ENCODE measurements around the gene MRGPRX2.

MRGPRX2 gene

GRCh38 chr11:19060629-19061028 lies at the start of gene MRGPRX2:
Gene MRGPRX2 (minus strand): TSS chr11:19060717. CDS start chr11:19056402, 4,315 bp downstream.
- no peak for DNase-seq (ENCODE audit: low spot score)

- DNase-seq (ENCODE audit: low spot score) = no peak
These were observed 49.8 kb upstream of the MRGPRX2 start for GRCh38 chr11:19110295-19110694.

GRCh38 chr11:19107125-19107524 lies 46.6 kb upstream of the MRGPRX2 start:
- DNase-seq (ENCODE audit: low spot score) = no peak

- DNase-seq (ENCODE audit: low spot score) = no peak
These were observed 44.5 kb upstream of the MRGPRX2 start for GRCh38 chr11:19105011-19105410.

- DNase-seq (ENCODE audit: low spot score) = no peak
These were observed 42.0 kb upstream of the MRGPRX2 start for GRCh38 chr11:19102521-19102900.

GRCh38 chr11:19101796-19102520 lies 41.4 kb upstream of the MRGPRX2 start:
- DNase-seq (ENCODE audit: low spot score) = no peak

- DNase-seq (ENCODE audit: low spot score) = no peak
These were observed 40.4 kb upstream of the MRGPRX2 start for GRCh38 chr11:19100885-19101284.

GRCh38 chr11:19099093-19099492 lies 38.6 kb upstream of the MRGPRX2 start:
- DNase-seq (ENCODE audit: low spot score) = no peak

- no peak for DNase-seq (ENCODE audit: low spot score)
These were observed 34.3 kb upstream of the MRGPRX2 start for GRCh38 chr11:19094859-19095258.

GRCh38 chr11:19093976-19094375 lies 33.5 kb upstream of the MRGPRX2 start:
- no peak for DNase-seq (ENCODE audit: low spot score)

- DNase-seq (ENCODE audit: low spot score) = no peak
These were observed 32.3 kb upstream of the MRGPRX2 start for GRCh38 chr11:19092850-19093249.

- no peak for DNase-seq (ENCODE audit: low spot score)
These were observed 31.8 kb upstream of the MRGPRX2 start for GRCh38 chr11:19092342-19092741.

- no peak for DNase-seq (ENCODE audit: low spot score)
These were observed 30.8 kb upstream of the MRGPRX2 start for GRCh38 chr11:19091366-19091765.

GRCh38 chr11:19089421-19089820 lies 28.9 kb upstream of the MRGPRX2 start:
- no peak for DNase-seq (ENCODE audit: low spot score)

- DNase-seq (ENCODE audit: low spot score) = no peak
These were observed 28.3 kb upstream of the MRGPRX2 start for GRCh38 chr11:19088791-19089190.

GRCh38 chr11:19087658-19088057 lies 27.1 kb upstream of the MRGPRX2 start:
- DNase-seq (ENCODE audit: low spot score) = no peak

GRCh38 chr11:19084661-19085315 lies 24.3 kb upstream of the MRGPRX2 start:
- DNase-seq (ENCODE audit: low spot score) = no peak

GRCh38 chr11:19083166-19083565 lies 22.6 kb upstream of the MRGPRX2 start:
- DNase-seq (ENCODE audit: low spot score) = no peak

GRCh38 chr11:19080579-19080993 lies 20.1 kb upstream of the MRGPRX2 start:
- DNase-seq (ENCODE audit: low spot score) = no peak

- no peak for DNase-seq (ENCODE audit: low spot score)
These were observed 19.3 kb upstream of the MRGPRX2 start for GRCh38 chr11:19079643-19080440.

- no peak for DNase-seq (ENCODE audit: low spot score)
These were observed 17.4 kb upstream of the MRGPRX2 start for GRCh38 chr11:19077965-19078364.

- peak; percentile 79 for DNase-seq (ENCODE audit: low spot score)
These were observed 16.4 kb upstream of the MRGPRX2 start for GRCh38 chr11:19076744-19077589.

All from ecto neural progenitor cell (in vitro differentiated cells).